NB4 (cell line): ENCODE measurements around the gene PRSS8.
"Not testable (repeated sequence)": the region's sequence is repeated elsewhere in the genome, so short reads cannot be mapped to it uniquely, and the experiment has no call there.

Source experiments
- MYC ChIP-seq: IDR thresholded peaks from 2 replicates; pipeline ENCODE4 v1.6.1; 2011; ENCODE audit warnings: low read depth, low read length
- POLR2A ChIP-seq: IDR thresholded peaks from 2 replicates; pipeline ENCODE4 v1.6.1; 2011; ENCODE audit warnings: mild to moderate bottlenecking; ENCODE audit not compliant: insufficient read length; ENCODE audit errors: extremely low read depth
- TF ChIP-seq, protein P1 (sequence below): IDR thresholded peaks from one replicate; pipeline ENCODE4 v1.5.1; 2012; ENCODE audit warnings: low read depth, low read length
- TF ChIP-seq, protein P2 (sequence below): IDR thresholded peaks from 2 replicates; pipeline ENCODE4 v1.6.1; 2011; ENCODE audit warnings: low read depth, low read length

DNA sequence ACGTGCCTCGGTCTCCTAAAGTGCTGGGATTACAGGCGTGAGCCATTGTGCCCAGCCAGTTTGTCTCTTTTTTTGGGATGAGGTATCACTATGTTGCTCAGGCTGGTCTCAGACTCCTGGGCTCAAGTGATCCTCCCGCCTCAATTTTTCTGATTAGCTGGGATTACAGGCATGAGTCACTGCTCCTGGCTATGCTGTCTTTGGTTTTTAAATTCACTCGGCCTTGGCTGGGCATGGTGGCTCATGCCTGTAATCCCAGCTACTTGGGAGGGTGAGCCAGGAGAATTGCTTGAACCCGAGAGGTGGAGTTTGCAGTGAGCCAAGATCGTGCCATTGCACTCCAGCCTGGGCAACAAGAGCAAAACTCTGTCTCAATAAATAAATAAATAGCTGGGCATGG is 8.9 kb upstream of the PRSS8 start:
- TF ChIP-seq, protein P1, sequence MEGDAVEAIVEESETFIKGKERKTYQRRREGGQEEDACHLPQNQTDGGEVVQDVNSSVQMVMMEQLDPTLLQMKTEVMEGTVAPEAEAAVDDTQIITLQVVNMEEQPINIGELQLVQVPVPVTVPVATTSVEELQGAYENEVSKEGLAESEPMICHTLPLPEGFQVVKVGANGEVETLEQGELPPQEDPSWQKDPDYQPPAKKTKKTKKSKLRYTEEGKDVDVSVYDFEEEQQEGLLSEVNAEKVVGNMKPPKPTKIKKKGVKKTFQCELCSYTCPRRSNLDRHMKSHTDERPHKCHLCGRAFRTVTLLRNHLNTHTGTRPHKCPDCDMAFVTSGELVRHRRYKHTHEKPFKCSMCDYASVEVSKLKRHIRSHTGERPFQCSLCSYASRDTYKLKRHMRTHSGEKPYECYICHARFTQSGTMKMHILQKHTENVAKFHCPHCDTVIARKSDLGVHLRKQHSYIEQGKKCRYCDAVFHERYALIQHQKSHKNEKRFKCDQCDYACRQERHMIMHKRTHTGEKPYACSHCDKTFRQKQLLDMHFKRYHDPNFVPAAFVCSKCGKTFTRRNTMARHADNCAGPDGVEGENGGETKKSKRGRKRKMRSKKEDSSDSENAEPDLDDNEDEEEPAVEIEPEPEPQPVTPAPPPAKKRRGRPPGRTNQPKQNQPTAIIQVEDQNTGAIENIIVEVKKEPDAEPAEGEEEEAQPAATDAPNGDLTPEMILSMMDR = not testable (repeated sequence)
- TF ChIP-seq POLR2A, MYC: not testable (repeated sequence)
- TF ChIP-seq, protein P2, sequence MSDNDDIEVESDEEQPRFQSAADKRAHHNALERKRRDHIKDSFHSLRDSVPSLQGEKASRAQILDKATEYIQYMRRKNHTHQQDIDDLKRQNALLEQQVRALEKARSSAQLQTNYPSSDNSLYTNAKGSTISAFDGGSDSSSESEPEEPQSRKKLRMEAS = not testable (repeated sequence)
